GM19239 (cell line): ENCODE results near the gene VWA8.
"Not testable (repeated sequence)": the region's sequence is repeated elsewhere in the genome, so short reads cannot be mapped to it uniquely, and the experiment has no call there.

ENCODE experiments used
- DNase-seq: peaks from one replicate; pipeline ENCODE4 v3.0.0; 2011; ENCODE audit warnings: low spot score; ENCODE audit not compliant: insufficient read length
- FAIRE-seq: peaks from 2 replicates; lab custom pipeline; 2011; peaks lifted over from hg19 to GRCh38; lab: Jason Lieb, UNC

VWA8 gene

DNA sequence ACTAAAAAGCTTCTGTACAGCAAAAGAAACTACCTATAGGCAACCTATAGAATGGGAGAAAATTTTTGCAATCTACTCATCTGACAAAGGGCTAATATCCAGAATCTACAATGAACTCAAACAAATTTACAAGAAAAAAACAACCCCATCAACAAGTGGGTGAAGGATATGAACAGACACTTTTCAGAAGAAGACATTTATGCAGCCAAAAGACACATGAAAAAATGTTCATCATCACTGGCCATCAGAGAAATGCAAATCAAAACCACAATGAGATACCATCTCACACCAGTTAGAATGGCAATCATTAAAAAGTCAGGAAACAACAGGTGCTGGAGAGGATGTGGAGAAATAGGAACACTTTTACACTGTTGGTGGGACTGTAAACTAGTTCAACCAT is 324.3 kb downstream of the VWA8 start:
- not testable (repeated sequence) for FAIRE-seq, DNase-seq

DNA sequence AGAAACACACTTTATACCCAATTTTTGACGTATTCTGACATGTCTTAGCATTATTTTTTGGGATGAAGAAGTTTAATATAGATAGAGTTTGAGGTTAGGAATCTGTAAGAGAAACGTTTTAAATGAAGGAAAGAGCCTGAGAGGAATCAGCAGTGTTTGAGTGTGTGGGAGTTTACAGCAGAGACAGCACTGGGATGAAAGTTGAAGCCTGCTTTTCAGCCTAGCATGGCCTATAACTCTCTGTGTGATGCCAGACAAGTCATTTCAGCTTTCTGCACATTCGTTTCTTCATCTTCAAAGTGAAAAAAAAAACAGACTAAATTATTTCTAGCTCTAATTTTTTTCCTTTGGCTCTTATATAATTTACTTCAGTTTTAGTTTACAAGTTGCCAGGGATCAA is 326.5 kb downstream of the VWA8 start:
- FAIRE-seq (no peak), DNase-seq (no peak)

DNA sequence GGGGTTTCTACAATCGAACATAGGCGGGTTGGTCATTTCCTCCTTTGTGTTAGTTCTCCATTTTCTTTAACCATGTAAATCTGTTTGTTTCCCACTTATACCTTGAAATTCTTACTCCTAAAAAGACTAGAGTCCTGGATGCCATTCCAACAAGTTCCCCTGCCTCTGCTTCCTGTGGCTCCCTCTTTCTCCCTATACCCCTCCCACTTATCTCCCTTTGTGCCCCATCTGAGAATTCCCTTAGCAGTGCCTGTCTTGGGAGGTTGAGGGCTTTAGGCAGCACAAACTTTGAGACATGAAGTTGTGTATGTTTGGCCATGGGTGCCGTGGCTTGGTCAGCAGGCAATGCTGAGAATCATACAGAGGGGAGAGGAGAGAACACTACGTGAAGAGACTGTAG is 327.1 kb downstream of the VWA8 start:
- FAIRE-seq (peak; percentile 37), DNase-seq (no peak)

DNA sequence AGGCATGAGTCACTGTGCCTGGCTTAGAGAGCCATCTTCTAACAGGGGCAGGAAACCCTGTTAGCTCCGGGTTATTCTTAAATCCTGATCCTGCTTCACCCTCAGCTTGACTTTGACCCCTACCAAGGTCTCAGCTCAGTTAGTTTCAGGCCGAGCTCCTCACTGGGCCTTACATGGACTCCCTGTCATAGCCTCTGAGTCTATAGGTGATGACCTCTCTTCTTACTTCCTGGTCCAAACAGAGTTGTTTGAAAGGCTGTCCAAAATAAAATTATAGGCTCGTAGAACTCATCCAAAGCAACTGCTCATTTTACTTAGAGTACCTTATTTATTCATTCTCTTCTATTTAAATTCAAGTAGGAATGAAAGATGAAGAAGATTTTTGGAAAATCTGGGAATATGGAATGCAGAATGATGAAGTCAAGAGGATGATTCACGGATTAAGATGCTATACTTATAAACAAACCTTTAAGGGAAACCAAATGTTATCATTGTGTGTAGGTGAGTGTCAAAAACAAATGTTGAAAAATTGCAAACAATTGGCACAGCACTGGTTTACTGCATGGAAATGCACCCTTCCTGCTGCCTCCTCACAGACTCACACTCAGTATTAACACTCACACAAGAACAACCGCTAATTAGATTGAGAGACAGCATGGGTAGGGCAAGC is 329.5 kb downstream of the VWA8 start:
- FAIRE-seq: no peak

DNA sequence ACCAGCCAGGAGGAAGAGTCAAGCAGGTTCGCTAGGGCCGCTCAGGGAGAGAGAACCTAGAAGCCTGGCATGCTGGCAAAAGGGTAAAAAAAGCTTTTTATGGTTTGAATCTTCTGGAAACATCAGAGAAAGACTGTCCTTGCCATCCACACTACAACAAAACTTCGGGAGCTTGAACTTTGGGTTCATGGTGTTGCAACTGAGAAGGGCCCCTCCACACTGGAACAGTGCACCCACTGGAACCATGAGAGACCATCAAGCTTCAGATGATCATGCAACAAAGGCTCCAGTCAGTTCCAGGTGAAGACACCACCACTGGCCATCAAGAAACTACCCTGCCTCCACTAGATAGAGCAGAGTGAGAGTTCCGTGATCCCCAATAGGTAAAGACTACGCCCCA is 333.5 kb downstream of the VWA8 start:
- FAIRE-seq (no peak), DNase-seq (no peak)

More for the DNA sequence above, 329.5 kb downstream of the VWA8 start:
- no peak for DNase-seq

DNA sequence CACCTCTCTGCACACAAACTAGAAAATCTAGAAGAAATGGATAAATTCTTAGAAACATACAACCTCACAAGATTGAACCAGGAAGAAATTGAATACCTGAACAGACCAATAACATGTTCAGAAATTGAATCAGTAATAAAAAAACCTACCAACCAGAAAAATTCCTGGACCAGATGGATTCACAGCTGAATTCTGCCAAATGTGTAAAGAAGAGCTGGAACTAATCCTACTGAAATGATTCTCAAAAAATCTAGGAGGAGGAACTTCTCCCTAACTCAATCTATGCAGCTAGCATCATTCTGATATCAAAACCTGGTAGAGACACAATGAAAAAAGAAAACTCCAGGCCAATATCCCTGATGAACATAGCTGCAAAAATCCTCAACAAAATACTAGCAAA is 336.9 kb downstream of the VWA8 start:
- FAIRE-seq (no peak), DNase-seq (no peak)

DNA sequence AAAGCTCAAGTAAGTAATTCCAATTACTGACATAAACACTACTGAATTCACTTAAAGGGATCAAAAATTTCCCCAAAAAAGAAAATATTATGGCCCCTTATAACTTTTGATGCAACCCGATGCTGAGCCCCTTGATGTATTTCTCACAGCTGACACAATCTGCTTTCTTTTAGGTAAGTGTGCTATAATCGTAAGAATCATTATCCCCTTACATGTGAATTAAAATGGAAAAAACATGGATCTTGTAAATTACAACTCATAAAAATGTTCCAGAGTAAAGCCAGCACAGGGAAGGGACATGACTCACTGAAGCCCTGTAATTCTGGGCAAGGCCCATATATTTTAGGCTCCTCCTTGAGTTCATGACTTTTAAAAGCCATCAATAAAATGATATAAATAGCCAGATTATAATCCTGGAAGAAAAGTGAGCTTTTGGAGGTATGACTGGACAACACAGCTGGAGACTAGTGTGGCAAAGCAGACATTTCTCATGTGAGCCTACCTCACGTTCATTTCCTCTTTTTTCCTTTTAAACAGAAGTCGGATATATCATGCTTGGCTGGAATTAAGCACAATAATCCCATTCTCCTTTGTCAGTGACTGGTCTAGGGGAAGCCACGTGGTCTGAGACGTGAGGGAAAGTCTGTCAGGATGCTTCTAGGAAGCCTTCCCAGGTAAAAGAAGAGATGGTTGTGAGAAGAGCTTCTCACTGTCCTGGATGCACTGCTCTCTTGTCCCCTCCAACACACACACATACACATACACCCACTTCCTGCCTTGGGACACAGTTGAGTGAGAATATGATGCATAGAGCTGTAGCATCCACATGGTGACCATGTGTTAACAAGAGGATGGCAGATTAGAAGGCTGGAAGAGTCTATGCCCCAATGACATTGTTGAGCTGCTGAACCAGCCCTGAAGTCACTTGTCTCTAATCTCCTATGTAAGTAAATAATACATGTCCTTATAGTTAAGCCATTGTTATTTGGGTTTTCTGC is 338.2 kb downstream of the VWA8 start:
- FAIRE-seq: no peak
- no peak for DNase-seq

DNA sequence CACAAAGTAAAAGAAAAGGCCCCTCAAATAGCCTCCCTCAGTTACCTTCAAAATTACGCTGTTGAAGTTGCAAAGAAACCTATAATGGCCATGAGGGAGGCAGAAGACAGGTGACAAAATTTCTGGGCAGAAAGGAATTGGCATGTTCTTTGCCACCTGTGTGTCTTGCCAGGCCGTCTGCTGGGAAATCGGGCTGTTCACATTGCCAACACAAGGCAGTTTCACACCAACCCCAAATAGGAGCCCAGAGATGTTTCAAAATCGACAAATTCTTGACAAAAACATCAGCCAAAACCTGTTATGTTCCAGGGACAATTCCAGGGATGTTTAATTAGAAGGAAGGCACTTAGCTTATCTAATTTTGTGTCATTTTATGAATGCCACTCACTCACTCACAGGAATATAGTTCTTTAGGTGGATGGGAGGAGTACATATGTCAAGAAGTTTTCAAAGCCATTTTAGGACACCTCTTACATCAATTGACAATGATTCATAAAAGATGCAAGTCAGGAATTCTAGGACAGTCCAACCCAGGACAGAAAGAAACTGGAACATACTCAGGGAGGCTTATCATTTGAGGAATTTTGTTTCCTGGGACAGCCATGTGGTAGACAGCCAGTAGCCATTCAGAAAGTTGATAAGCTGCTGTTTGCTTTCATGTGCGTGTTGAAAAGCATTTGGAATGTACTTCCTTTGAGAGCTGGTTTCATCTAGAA is 339.0 kb downstream of the VWA8 start:
- DNase-seq (no peak), FAIRE-seq (no peak)

DNA sequence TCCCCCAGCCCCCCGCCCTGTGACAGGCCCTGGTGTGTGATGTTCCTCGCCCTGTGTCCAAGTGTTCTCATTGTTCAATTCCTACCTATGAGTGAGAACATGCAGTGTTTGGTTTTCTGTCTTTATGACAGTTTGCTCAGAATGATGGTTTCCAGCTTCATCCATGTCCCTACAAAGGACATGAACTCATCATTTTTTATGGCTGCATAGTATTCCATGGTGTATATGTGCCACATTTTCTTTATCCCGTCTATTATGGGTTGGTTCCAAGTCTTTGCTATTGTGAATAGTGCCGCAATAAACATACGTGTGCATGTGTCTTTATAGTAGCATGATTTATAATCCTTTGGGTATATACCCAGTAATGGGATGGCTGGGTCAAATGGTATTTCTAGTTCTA is 343.3 kb downstream of the VWA8 start:
- not testable (repeated sequence) for DNase-seq, FAIRE-seq

DNA sequence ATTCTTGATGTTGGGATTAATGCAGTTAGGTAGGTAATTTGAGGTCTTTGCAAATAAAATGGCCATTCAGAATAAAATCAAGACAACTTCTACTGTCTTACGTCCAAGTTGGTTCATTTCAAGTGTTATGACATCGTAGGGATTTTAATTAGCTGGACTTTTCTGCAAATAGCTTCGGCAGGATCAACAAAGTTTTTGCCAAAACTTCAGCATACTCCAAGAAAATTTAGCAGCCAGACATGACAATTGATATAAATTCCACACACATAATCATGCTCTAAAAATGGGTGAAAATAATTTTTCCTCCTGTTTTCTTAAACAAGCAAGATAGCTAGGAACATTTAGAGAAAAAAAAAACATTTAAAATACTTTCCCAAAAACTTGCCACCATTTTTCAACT is 344.8 kb downstream of the VWA8 start:
- no peak for FAIRE-seq
- no peak for DNase-seq

DNA sequence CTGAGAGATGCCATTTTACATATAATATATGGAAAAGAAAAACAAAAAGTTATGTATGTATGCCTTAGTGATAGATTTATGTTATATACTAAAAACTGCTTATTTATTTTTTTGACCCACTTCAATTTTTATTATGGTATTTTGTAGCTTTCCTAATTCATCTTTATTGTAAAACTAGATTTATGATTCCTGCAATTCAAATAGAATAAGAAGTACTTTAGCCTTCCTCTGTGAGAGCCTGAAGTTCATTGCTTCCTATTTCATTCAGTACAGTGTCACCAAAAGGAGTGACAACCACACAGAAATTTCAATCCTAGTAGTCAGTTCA is 345.4 kb downstream of the VWA8 start:
- no peak for DNase-seq
- FAIRE-seq: no peak

DNA sequence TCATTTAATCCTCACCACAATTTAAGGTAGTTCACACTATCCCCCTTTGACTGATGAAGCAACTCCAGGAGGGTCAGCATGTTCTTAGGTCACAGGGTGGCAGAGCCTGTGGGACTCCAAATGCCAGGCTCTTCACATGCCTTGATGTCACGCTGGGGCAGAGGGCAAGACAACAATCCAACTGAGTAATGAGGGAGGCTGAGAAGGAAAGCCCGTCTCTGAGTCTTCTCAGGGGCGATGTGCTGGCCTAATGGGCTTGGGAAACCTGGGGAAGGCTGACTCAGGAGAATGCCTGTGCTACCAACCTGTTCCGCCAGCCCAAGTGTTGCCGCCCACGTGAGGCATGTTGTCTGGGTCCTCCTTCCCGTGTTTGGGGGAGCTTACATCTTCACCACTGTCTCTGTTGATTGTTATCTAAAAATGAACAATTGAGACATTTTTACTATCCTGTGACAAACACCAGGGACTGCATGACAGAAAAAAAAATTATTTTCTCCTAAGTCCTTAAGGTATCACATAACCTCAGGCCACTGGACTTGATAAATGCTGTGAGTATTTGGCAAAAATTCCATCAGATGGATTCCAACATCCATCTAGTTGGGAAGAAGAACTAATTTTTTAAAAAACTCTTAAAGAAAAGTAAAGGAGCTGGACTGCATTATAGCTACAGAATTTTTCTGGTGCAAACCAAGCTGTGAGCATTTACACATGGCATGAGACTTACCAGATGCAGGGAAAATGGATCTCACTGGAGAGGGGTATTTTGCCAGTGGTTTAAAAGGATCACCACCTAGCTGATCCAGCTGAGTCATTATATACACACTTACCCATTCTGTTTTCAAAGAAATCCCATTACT is 346.0 kb downstream of the VWA8 start:
- FAIRE-seq: no peak

DNA sequence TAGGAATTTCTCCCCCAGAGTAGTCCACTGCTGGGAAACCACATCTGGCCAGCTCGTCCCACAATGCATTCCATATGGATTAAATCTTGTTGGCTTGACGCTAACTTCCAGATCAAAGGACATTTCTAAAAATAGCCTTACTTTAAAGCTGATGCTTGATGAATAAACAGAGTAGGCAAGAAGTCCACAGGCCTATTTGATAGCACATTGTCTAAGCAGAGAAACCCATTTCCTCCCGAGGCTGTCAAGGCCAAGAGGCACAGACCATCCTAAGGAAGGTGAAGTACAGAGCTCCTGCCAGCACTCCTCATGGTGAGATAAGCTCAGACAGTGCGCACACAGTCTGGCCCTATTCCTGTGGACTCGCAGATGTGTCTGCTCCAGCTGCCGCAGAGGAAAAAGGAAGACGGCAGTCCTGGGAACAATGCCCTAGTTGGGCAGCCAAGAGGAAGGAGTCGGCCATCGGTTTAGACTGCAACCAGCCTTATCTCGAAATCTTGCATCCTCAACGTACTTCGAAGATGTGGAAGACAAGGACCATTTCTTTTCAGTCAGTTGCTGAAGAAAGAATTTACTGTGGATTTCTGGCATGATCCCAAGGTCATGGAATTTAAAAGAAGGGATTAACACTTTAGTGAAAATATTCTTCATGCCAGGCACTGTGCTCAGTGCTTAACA is 346.8 kb downstream of the VWA8 start:
- FAIRE-seq (no peak), DNase-seq (no peak)

More for the DNA sequence above, 346.0 kb downstream of the VWA8 start:
- DNase-seq: no peak

DNA sequence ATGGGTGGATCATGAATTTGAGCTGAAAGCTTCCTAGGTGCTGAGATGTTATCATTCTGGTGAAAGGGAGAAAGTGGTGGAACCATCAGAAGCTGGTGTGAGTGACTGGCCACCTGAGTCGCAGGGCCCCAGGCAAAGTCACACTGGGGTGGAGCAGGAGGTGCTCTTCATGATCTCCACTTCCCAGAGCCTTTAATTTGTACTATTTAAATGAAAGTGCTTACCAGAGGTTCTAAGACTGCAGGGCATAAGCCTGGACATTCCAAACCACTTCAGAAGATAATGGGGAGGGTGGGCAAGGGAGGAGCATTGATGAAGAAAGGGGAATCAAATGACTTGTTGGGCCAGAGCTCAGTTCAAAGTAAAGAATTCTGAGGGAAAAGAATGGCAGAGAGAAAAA is 347.4 kb downstream of the VWA8 start:
- FAIRE-seq (no peak), DNase-seq (no peak)

DNA sequence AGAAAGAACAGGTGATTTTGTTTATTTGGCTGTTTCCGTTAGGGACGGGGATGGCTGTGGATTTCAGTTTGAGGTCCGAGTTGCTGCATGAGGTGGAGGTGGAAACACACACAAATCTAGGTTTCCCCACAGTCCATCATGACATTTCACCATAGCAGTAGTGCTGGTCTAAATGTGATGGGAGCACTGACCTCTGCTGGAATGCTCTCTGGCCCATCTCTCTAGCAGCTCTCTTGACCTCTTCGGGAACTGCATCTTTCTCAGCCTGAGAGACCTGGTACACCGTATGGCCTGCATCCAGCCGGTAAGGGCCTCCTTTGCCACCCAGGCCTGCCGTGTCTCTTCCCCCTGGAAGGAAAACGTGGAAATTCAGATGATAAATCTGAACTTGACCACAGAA is 349.5 kb downstream of the VWA8 start:
- DNase-seq: no peak
- FAIRE-seq: no peak

DNA sequence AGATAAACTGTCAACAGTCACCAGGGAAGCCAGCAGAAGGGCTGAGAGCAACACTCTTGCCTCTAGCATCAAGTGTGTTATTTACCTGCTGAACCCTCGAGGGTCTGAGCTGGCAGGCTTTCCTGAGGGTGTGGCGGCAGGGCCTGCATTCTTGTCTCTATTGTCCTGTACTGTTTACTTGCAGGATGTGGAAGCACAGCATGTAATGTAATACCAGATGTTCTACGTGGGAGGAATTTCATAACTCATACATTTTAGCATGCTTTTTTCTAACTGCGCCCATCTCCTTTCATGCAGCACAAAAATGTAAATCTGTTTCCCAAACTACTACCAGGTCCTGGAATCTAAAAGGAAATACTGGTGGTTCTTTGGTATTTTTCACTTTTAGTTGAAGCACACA is 350.5 kb downstream of the VWA8 start:
- DNase-seq (no peak), FAIRE-seq (no peak)

DNA sequence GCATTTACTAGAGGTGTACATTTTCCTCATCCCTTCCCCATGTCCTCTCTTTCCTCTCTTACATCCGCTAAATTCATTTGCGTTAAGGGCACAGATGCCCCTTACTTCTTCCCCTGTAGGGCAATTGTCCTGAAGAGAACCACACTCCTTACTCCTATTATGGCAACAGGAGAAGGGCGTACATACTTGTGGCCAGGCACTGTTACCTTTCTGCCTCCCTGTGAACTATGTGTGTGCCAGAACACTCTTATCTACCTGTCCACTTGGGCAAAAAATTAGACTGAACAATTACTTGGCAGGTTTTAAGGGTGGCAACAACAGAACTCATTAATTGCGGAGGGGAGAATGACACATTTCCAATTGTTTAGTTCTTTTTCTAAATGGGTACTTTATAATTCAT is 351.1 kb downstream of the VWA8 start:
- no peak for FAIRE-seq
- no peak for DNase-seq

DNA sequence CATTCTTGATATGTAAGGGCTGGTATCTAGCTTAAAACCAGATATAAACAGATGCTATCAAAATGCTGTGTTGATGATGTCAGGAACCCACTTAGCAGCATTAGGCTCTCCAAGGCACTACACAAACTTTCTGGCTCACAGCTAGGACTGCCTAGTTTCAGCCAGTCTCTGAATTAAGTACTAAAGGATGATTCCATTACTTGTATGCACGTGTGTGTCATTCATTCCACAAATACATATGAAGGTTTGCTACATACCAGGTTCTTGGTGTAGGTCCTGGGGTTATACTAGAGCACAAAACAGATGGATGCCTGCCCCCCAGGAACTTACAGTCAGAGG is 352.1 kb downstream of the VWA8 start:
- FAIRE-seq (no peak), DNase-seq (no peak)

DNA sequence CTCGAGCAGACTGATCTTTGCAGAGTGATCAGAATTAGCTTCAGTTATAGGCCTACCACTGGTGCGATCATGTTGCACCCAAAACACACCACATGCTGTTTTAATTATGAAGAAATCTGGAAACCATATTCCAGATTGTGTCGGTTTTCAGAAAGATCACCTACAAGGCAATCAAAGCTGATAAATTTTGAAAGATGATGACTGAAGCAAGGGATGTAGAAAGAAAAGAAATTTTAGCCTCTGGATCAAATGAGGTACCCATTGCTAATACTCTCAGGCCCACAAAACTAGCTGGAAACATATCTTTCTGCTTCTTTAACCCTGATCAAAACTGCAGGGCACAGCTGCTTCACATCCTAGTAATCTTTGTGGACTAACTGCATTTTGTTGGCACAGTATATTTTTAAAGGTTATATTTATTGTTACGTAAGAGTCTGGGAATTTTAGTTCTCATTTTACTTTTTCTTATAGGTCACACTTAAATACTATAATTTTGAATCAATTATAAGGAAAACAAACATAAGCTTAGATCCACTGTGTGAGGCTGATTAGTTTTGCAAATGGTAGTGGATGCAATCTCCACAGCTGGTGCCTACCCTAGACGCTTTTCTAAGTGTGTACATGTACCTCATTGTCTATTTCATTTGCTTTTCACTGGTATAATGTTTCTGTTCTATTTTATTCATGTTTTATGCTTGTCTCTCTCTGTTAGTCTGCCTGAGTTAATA is 352.6 kb downstream of the VWA8 start:
- no peak for FAIRE-seq
- no peak for DNase-seq
